NCI-H510A (cell line): ENCODE results near the gene RBM8A.

Source experiments
- DNase-seq: peaks from one replicate; lab custom pipeline; 2025; lab: John Stamatoyannopoulos, UW

The RBM8A gene

GRCh38 chr1:145927063-145927886 lies at the start of gene RBM8A:
Gene RBM8A (minus strand): TSS chr1:145927484. CDS start chr1:145927426, 58 bp downstream.
- DNase-seq: peak; percentile 96

GRCh38 chr1:145977016-145977415 lies 49.7 kb upstream of the RBM8A start:
- DNase-seq: no peak

GRCh38 chr1:145975216-145975615 lies 47.9 kb upstream of the RBM8A start:
- DNase-seq: no peak

- DNase-seq: no peak
Measured at GRCh38 chr1:145974721-145975120, 47.4 kb upstream of the RBM8A start.

- no peak for DNase-seq
Measured at GRCh38 chr1:145972580-145972979, 45.3 kb upstream of the RBM8A start.

GRCh38 chr1:145967288-145967687 lies 40.0 kb upstream of the RBM8A start:
- no peak for DNase-seq

GRCh38 chr1:145965119-145965744 lies 37.9 kb upstream of the RBM8A start:
- DNase-seq: no peak

- peak; percentile 92 for DNase-seq
Measured at GRCh38 chr1:145964328-145965118, 37.2 kb upstream of the RBM8A start, which contains the start of the genes ANKRD34A and POLR3GL. Gene ANKRD34A (minus strand): TSS chr1:145964575. CDS start chr1:145961759, 2,816 bp downstream. Gene POLR3GL (plus strand): TSS chr1:145964690. CDS start chr1:145974866, 10,176 bp downstream.

GRCh38 chr1:145963265-145964019 lies 36.2 kb upstream of the RBM8A start:
- DNase-seq: no peak

GRCh38 chr1:145962157-145963102 lies 35.1 kb upstream of the RBM8A start:
- DNase-seq: no peak

- DNase-seq: no peak
Measured at GRCh38 chr1:145961425-145962156, 34.3 kb upstream of the RBM8A start.

- no peak for DNase-seq
Measured at GRCh38 chr1:145961109-145961424, 33.8 kb upstream of the RBM8A start.

GRCh38 chr1:145960468-145961108 lies 33.3 kb upstream of the RBM8A start:
- DNase-seq: peak; percentile 59

GRCh38 chr1:145959957-145960467 lies 32.7 kb upstream of the RBM8A start:
- DNase-seq: no peak

- DNase-seq: no peak
Measured at GRCh38 chr1:145959333-145959732, 32.0 kb upstream of the RBM8A start.

- DNase-seq: no peak
Measured at GRCh38 chr1:145958734-145959133, 31.4 kb upstream of the RBM8A start.

- DNase-seq: peak; percentile 94
Measured at GRCh38 chr1:145957443-145958319, 30.4 kb upstream of the RBM8A start, which contains the start of gene LIX1L. Gene LIX1L (minus strand): TSS chr1:145958017. CDS start chr1:145957927, 90 bp downstream.
